Measurements from ENCODE around the gene TMEM191B. TPM values are rescaled to one million over a fixed set of nuclear protein-coding genes. Genes with fewer than 3 reads are reported as not detected.
"Not testable (repeated sequence)": the region's sequence is repeated elsewhere in the genome, so short reads cannot be mapped to it uniquely, and the experiment has no call there.

The TMEM191B gene
- total RNA-seq, 1 experiment from 2014 or later, result 3.7 TPM

DNA sequence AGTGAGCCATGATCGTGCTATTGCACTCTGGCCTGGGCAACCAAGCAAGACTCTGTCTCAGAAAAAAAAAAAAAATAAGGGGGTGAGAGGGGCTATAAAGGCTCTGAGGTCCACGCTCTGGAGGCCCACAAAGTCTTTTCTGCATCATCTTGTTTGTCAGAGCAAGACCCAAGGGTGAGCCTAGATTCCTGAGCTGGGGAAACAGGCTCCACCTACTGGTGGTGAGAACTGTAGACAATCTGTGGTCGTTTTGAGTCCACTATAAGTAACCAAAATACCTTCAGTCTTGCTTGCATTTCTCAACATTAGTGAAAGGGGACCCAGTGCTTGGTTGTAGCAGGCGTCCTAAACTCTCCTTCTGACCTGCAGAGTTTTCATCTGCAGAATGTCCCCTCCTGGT is 4.3 kb upstream of the TMEM191B start:
- H3K27ac ChIP-seq (ENCODE audit: low read length); intact Hi-C loops (cut with micrococcal nuclease; ENCODE audit: unreplicated experiment); H3K4me3 ChIP-seq (ENCODE audit: low read depth in 2 of 2, low read length in 2 of 2); H3K27me3 ChIP-seq (ENCODE audit: control insufficient read depth, insufficient read depth, low read length); H3K9me3 ChIP-seq (ENCODE audit: control insufficient read depth, insufficient read depth, low read depth, low read length); H3K4me1 ChIP-seq (ENCODE audit: control insufficient read depth, insufficient read depth, low read length); BruUV-seq (replicated peaks); POLR2A ChIA-PET; in situ Hi-C loops (cut with HindIII; ENCODE audit: low pct_unique_long_range_greater_than_20kb, low sequenced_read_pairs); H3K36me3 ChIP-seq (ENCODE audit: control insufficient read depth, insufficient read depth, low read length); DNase-seq (ENCODE audit: low read depth, low spot score); CTCF ChIA-PET: not testable (repeated sequence)
- ATAC-seq, result peak; percentile 74

- H3K4me1 ChIP-seq (ENCODE audit: control insufficient read depth, insufficient read depth, low read length); H3K9me3 ChIP-seq (ENCODE audit: control insufficient read depth, insufficient read depth, low read depth, low read length); POLR2A ChIA-PET; BruUV-seq (replicated peaks); in situ Hi-C loops (cut with HindIII; ENCODE audit: low pct_unique_long_range_greater_than_20kb, low sequenced_read_pairs); DNase-seq (ENCODE audit: low read depth, low spot score); H3K27ac ChIP-seq (ENCODE audit: low read length); H3K36me3 ChIP-seq (ENCODE audit: control insufficient read depth, insufficient read depth, low read length); intact Hi-C loops (cut with micrococcal nuclease; ENCODE audit: unreplicated experiment); CTCF ChIA-PET; H3K4me3 ChIP-seq (ENCODE audit: low read depth in 2 of 2, low read length in 2 of 2); H3K27me3 ChIP-seq (ENCODE audit: control insufficient read depth, insufficient read depth, low read length): not testable (repeated sequence)
- peak; percentile 92 for ATAC-seq
These were observed 1.2 kb downstream of the TMEM191B start for GRCh38 chr22:18528597-18529415.

DNA sequence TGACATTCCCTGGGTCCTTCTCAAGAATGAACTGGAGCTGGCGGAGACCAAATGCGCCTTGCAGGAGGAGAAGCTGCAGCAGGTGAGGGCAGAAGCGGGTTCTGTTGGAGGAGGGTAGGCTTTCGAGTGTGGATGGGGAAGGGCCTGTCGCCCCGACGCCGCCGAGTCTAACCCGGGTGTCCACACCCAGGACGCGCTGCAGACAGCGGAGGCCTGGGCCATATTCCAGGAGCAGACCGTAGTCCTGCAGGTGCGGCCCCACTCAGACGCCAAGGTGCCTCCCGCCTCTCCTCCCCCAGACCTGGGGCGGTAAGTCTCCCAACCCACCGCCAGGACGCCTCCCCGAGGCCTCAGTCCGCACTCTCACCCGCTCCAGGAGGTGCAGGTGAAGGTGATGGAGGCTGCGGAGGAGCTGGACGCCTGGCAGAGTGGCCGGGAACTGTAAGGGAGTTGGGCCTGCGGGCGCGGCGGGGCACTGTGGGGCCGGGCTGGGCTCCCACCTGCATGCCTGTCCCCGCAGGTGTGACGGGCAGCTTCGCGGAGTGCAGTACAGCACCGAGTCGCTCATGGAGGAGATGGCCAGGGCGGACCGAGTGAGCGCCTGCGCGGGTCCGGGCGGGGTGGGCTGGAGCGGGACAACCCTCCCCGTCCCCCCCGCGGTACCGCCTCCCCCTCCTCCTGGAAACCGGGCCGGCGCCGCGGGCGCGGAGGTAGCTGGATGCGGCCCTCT is 2.0 kb downstream of the TMEM191B start:
- in situ Hi-C loops (cut with HindIII; ENCODE audit: low pct_unique_long_range_greater_than_20kb, low sequenced_read_pairs); POLR2A ChIA-PET; CTCF ChIA-PET; BruUV-seq (replicated peaks); H3K4me1 ChIP-seq (ENCODE audit: control insufficient read depth, insufficient read depth, low read length); H3K9me3 ChIP-seq (ENCODE audit: control insufficient read depth, insufficient read depth, low read depth, low read length); intact Hi-C loops (cut with micrococcal nuclease; ENCODE audit: unreplicated experiment); H3K36me3 ChIP-seq (ENCODE audit: control insufficient read depth, insufficient read depth, low read length); H3K4me3 ChIP-seq (ENCODE audit: low read depth in 2 of 2, low read length in 2 of 2); DNase-seq (ENCODE audit: low read depth, low spot score); H3K27ac ChIP-seq (ENCODE audit: low read length); H3K27me3 ChIP-seq (ENCODE audit: control insufficient read depth, insufficient read depth, low read length): not testable (repeated sequence)
- peak; percentile 57 for ATAC-seq

DNA sequence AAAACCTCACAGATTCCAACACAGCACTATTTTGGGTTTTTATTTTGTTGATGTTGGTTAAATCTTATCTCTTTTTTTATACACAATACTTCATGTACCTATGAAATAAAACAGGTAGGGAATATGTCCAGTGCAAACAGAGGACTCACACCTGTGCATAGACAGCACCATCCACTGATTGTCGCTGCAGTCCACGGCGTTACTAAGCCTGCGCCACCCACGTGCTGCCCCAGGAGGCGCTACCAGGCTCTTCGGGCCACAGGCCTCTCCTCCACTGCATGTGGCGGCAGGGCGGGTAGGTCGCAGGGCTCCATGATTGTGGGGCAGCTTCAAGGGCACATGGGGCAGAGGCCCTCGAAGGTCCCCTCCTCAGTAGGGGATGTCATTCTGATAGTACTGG is 6.0 kb downstream of the TMEM191B start:
- POLR2A ChIA-PET; H3K27ac ChIP-seq (ENCODE audit: low read length); H3K27me3 ChIP-seq (ENCODE audit: control insufficient read depth, insufficient read depth, low read length); H3K4me3 ChIP-seq (ENCODE audit: low read depth in 2 of 2, low read length in 2 of 2); BruUV-seq (replicated peaks); CTCF ChIA-PET; DNase-seq (ENCODE audit: low read depth, low spot score); H3K36me3 ChIP-seq (ENCODE audit: control insufficient read depth, insufficient read depth, low read length); ATAC-seq; H3K9me3 ChIP-seq (ENCODE audit: control insufficient read depth, insufficient read depth, low read depth, low read length); intact Hi-C loops (cut with micrococcal nuclease; ENCODE audit: unreplicated experiment); H3K4me1 ChIP-seq (ENCODE audit: control insufficient read depth, insufficient read depth, low read length); in situ Hi-C loops (cut with HindIII; ENCODE audit: low pct_unique_long_range_greater_than_20kb, low sequenced_read_pairs): not testable (repeated sequence)

- DNase-seq (ENCODE audit: low read depth, low spot score); BruUV-seq (replicated peaks); ATAC-seq; POLR2A ChIA-PET; H3K4me3 ChIP-seq (ENCODE audit: low read depth in 2 of 2, low read length in 2 of 2); intact Hi-C loops (cut with micrococcal nuclease; ENCODE audit: unreplicated experiment); H3K9me3 ChIP-seq (ENCODE audit: control insufficient read depth, insufficient read depth, low read depth, low read length); H3K4me1 ChIP-seq (ENCODE audit: control insufficient read depth, insufficient read depth, low read length); H3K27ac ChIP-seq (ENCODE audit: low read length); in situ Hi-C loops (cut with HindIII; ENCODE audit: low pct_unique_long_range_greater_than_20kb, low sequenced_read_pairs); H3K36me3 ChIP-seq (ENCODE audit: control insufficient read depth, insufficient read depth, low read length); H3K27me3 ChIP-seq (ENCODE audit: control insufficient read depth, insufficient read depth, low read length); CTCF ChIA-PET: not testable (repeated sequence)
These were observed 6.7 kb downstream of the TMEM191B start for GRCh38 chr22:18534315-18534714.

GRCh38 chr22:18539994-18540393 is 12.4 kb downstream of the TMEM191B start:
- H3K4me1 ChIP-seq (ENCODE audit: control insufficient read depth, insufficient read depth, low read length); POLR2A ChIA-PET; in situ Hi-C loops (cut with HindIII; ENCODE audit: low pct_unique_long_range_greater_than_20kb, low sequenced_read_pairs); H3K27ac ChIP-seq (ENCODE audit: low read length); intact Hi-C loops (cut with micrococcal nuclease; ENCODE audit: unreplicated experiment); H3K9me3 ChIP-seq (ENCODE audit: control insufficient read depth, insufficient read depth, low read depth, low read length); H3K36me3 ChIP-seq (ENCODE audit: control insufficient read depth, insufficient read depth, low read length); DNase-seq (ENCODE audit: low read depth, low spot score); ATAC-seq; H3K27me3 ChIP-seq (ENCODE audit: control insufficient read depth, insufficient read depth, low read length); CTCF ChIA-PET; H3K4me3 ChIP-seq (ENCODE audit: low read depth in 2 of 2, low read length in 2 of 2); BruUV-seq (replicated peaks): not testable (repeated sequence)

GRCh38 chr22:18543400-18543799 is 15.8 kb downstream of the TMEM191B start:
- POLR2A ChIA-PET; H3K27ac ChIP-seq (ENCODE audit: low read length); DNase-seq (ENCODE audit: low read depth, low spot score); intact Hi-C loops (cut with micrococcal nuclease; ENCODE audit: unreplicated experiment); H3K4me1 ChIP-seq (ENCODE audit: control insufficient read depth, insufficient read depth, low read length); H3K9me3 ChIP-seq (ENCODE audit: control insufficient read depth, insufficient read depth, low read depth, low read length); BruUV-seq (replicated peaks); ATAC-seq; CTCF ChIA-PET; in situ Hi-C loops (cut with HindIII; ENCODE audit: low pct_unique_long_range_greater_than_20kb, low sequenced_read_pairs); H3K27me3 ChIP-seq (ENCODE audit: control insufficient read depth, insufficient read depth, low read length); H3K36me3 ChIP-seq (ENCODE audit: control insufficient read depth, insufficient read depth, low read length); H3K4me3 ChIP-seq (ENCODE audit: low read depth in 2 of 2, low read length in 2 of 2): not testable (repeated sequence)

Measured in Panc1 (cell line).